ENCODE results near the gene VMP1. TPM values are rescaled to one million over a fixed set of nuclear protein-coding genes. Genes with fewer than 3 reads are reported as not detected.
"Not testable (repeated sequence)": the region's sequence is repeated elsewhere in the genome, so short reads cannot be mapped to it uniquely, and the experiment has no call there.

The VMP1 gene
- total RNA-seq, 2 experiments from 2014 or later: 73.6 to 81.1 TPM

DNA sequence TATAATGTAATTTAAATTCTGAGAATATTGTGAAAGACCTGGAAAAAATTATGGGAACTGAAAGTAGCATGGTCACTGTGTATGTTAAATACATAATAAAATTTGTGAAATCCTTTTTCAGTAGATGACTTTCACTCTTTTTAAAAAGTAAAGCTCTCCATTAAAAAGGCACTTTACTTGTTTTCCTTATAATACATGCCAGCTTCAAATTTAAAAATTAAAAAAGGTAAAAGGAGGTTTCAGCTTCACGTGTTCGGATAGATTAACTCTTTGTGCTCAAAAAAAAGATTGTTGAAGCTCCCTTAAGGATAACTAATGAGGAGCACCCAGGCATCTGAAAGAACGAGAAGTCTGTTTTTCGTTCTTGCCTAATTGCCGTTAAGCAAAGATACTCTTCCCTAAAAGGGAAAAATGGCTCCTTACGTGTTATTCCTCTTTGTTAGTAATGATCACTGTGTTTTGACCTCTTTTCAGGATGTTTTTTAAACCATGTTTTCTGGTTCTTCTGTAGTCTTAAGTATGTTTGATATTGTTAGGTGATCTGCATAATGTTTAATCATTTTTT lies 97.5 kb downstream of the VMP1 start:
- ATAC-seq (ENCODE audit: poor library complexity): no peak
- H3K9me3 Mint-ChIP-seq: no peaks in the 10 kb centered on the region
- ChIA-PET CTCF (interaction anchor here (0.7 to 1.3 kb wide), 2 partner anchors 42 to 54 kb away, joined by 3 to 4 read pairs; no protein-coding TSS in a partner anchor), POLR2A (no interaction called here)
- H3K4me1 Mint-ChIP-seq (ENCODE audit: low read depth): peaks cover 6% of the 10 kb centered on the region
- peaks cover 9% of the 10 kb centered on the region for H3K36me3 Mint-ChIP-seq (ENCODE audit: low read depth)
- no peaks in the 10 kb centered on the region for H3K36me3 ChIP-seq (ENCODE audit: insufficient read depth, low read length)
- H3K4me1 ChIP-seq (ENCODE audit: insufficient read depth, low read length): no peaks in the 10 kb centered on the region
- no peak overlapping the region for H3K4me3 Mint-ChIP-seq
- H3K27me3 ChIP-seq (ENCODE audit: control insufficient read depth in 1 of 2, insufficient read depth in 2 of 2, low read length in 2 of 2): no peaks in the 10 kb centered on the region
- H3K27me3 Mint-ChIP-seq: no peaks in the 10 kb centered on the region
- no peak for TF ChIP-seq CTCF (IDR thresholded peaks at IDR 0.05)
- no peak overlapping the region for H3K27ac ChIP-seq (ENCODE audit: low read depth in 1 of 2, low read length in 2 of 2)
- no peak overlapping the region for H3K4me3 ChIP-seq (ENCODE audit: low read length)
- DNase-seq: peak in 1 of 14 experiments; percentile 31
- no peaks in the 10 kb centered on the region for H3K9me3 ChIP-seq (ENCODE audit: control insufficient read depth in 1 of 2, insufficient read depth in 1 of 2, low read length in 2 of 2)
- intact Hi-C loops (cut with DNase I, micrococcal nuclease): no loop called here
- H3K27ac Mint-ChIP-seq: no peak overlapping the region

DNA sequence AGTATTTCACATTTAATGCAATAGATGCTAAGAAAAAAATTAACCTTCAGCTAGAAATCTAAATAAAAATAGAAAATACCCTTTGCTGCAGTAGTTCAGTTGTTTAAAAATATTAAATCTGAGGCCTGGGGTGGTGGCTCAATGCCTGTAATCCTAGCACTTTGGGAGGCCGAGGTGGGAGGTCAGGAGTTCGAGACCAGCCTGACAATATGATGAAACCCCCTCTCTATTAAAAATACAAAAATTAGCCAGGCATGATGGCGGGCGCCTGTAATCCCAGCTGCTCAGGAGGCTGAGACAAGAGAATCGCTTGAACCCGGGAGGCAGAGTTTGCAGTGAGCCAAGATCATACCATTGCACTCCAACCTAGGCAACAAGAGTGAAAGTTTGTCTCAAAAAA lies 98.9 kb downstream of the VMP1 start:
- POLR2A ChIA-PET: interaction anchor here (0.7 kb wide), 1 partner anchor 104 kb away, joined by 4 read pairs; no protein-coding TSS in a partner anchor
- H3K27me3 Mint-ChIP-seq; H3K27ac ChIP-seq (ENCODE audit: low read depth in 1 of 2, low read length in 2 of 2); H3K36me3 ChIP-seq (ENCODE audit: insufficient read depth, low read length); H3K4me1 Mint-ChIP-seq (ENCODE audit: low read depth); H3K4me1 ChIP-seq (ENCODE audit: insufficient read depth, low read length); H3K27me3 ChIP-seq (ENCODE audit: control insufficient read depth in 1 of 2, insufficient read depth in 2 of 2, low read length in 2 of 2); H3K9me3 ChIP-seq (ENCODE audit: control insufficient read depth in 1 of 2, insufficient read depth in 1 of 2, low read length in 2 of 2); CTCF ChIA-PET; DNase-seq; H3K4me3 Mint-ChIP-seq; H3K9me3 Mint-ChIP-seq; H3K27ac Mint-ChIP-seq; intact Hi-C loops (cut with DNase I, micrococcal nuclease); ATAC-seq (ENCODE audit: poor library complexity); H3K4me3 ChIP-seq (ENCODE audit: low read length): not testable (repeated sequence)
- H3K36me3 Mint-ChIP-seq (ENCODE audit: low read depth): peaks cover 13% of the 10 kb centered on the region

GRCh38 chr17:59807892-59808509 lies 100.5 kb downstream of the VMP1 start:
- Histone ChIP-seq H3K4me3 (ENCODE audit: low read length) (no peak overlapping the region), H3K4me1 (ENCODE audit: insufficient read depth, low read length) (no peaks in the 10 kb centered on the region), H3K36me3 (ENCODE audit: insufficient read depth, low read length) (peaks cover 13% of the 10 kb centered on the region), H3K27ac (ENCODE audit: low read depth in 1 of 2, low read length in 2 of 2) (no peak overlapping the region), H3K27me3 (ENCODE audit: control insufficient read depth in 1 of 2, insufficient read depth in 2 of 2, low read length in 2 of 2) (no peaks in the 10 kb centered on the region), H3K9me3 (ENCODE audit: control insufficient read depth in 1 of 2, insufficient read depth in 1 of 2, low read length in 2 of 2) (no peaks in the 10 kb centered on the region)
- ChIA-PET CTCF (interaction anchor here (0.7 to 1.1 kb wide), 2 partner anchors 52 to 127 kb away, joined by 3 to 5 read pairs; no protein-coding TSS in a partner anchor), POLR2A (no interaction called here)
- DNase-seq (no peak), ATAC-seq (ENCODE audit: poor library complexity) (no peak)
- intact Hi-C loops (cut with DNase I, micrococcal nuclease): no loop called here
- H3K4me3 Mint-ChIP-seq: no peak overlapping the region
- peaks cover 29% of the 10 kb centered on the region for H3K36me3 Mint-ChIP-seq (ENCODE audit: low read depth)
- H3K27me3 Mint-ChIP-seq: no peaks in the 10 kb centered on the region
- TF ChIP-seq CTCF (IDR thresholded peaks at IDR 0.05): no peak
- peaks cover 5% of the 10 kb centered on the region for H3K4me1 Mint-ChIP-seq (ENCODE audit: low read depth)
- no peaks in the 10 kb centered on the region for H3K9me3 Mint-ChIP-seq
- no peak overlapping the region for H3K27ac Mint-ChIP-seq

GRCh38 chr17:59810894-59811153 lies 103.4 kb downstream of the VMP1 start:
- H3K4me3 ChIP-seq (ENCODE audit: low read length): no peak overlapping the region
- ATAC-seq (ENCODE audit: poor library complexity) (no peak), DNase-seq (no peak)
- H3K27me3 ChIP-seq (ENCODE audit: control insufficient read depth in 1 of 2, insufficient read depth in 2 of 2, low read length in 2 of 2): no peaks in the 10 kb centered on the region
- Mint-ChIP-seq H3K27me3 (no peaks in the 10 kb centered on the region), H3K9me3 (no peaks in the 10 kb centered on the region), H3K36me3 (ENCODE audit: low read depth) (peaks cover 45% of the 10 kb centered on the region), H3K27ac (no peak overlapping the region), H3K4me3 (no peak overlapping the region), H3K4me1 (ENCODE audit: low read depth) (no peaks in the 10 kb centered on the region)
- H3K27ac ChIP-seq (ENCODE audit: low read depth in 1 of 2, low read length in 2 of 2): no peak overlapping the region
- intact Hi-C loops (cut with DNase I, micrococcal nuclease): no loop called here
- no peaks in the 10 kb centered on the region for H3K9me3 ChIP-seq (ENCODE audit: control insufficient read depth in 1 of 2, insufficient read depth in 1 of 2, low read length in 2 of 2)
- ChIA-PET CTCF (no interaction called here), POLR2A (no interaction called here)
- no peaks in the 10 kb centered on the region for H3K4me1 ChIP-seq (ENCODE audit: insufficient read depth, low read length)
- TF ChIP-seq CTCF (IDR thresholded peaks at IDR 0.05): no peak
- H3K36me3 ChIP-seq (ENCODE audit: insufficient read depth, low read length): peaks cover 17% of the 10 kb centered on the region
